B cell (primary cell): ENCODE results near the gene THRAP3. TPM values are rescaled to one million over a fixed set of nuclear protein-coding genes. Genes with fewer than 3 reads are reported as not detected.

Experiments
- ATAC-seq: fragments of 200-7000 bp; cut with Tn5 transposase; one replicate; pipeline ENCODE4 v1.10.0; 2021; ENCODE audit warnings: low read depth, mild to moderate bottlenecking, moderate number of reproducible peaks, moderate library complexity
- CTCF ChIA-PET: fragments of 350-600 bp; sonication (Branson Sonifier 250); formaldehyde crosslinking; loops from one replicate; lab custom pipeline; 2021; ENCODE audit warnings: antibody characterized with exemption, inconsistent platforms; lab: Charles Lee
- POLR2A ChIA-PET: fragments of 350-600 bp; sonication (Branson Sonifier 250); formaldehyde crosslinking; loops from one replicate; lab custom pipeline; 2021; ENCODE audit warnings: antibody characterized with exemption; lab: Charles Lee
- DNase-seq: peaks from one replicate; pipeline ENCODE4 v3.0.0; 2013
- H2AFZ ChIP-seq: 2 replicates; pipeline ENCODE4 v1.6.1; 2012; ENCODE audit warnings: mild to moderate bottlenecking, low read depth, low read length; ENCODE audit not compliant: insufficient read depth, poor library complexity, severe bottlenecking
- H3K27ac ChIP-seq, 2 donors: 1 replicate in 1 of 2; 2 replicates in 1 of 2; pipeline ENCODE4 v1.5.1; 2012 to 2013; ENCODE audit warnings: low read length in 2 of 2, mild to moderate bottlenecking in 2 of 2, moderate library complexity in 1 of 2
- H3K27me3 ChIP-seq, 4 experiments: fragments of 200-600 bp in 1 of 4; sonication (generic) in 1 of 4; replicated peaks in 1 of 4; 1 replicate in 2 of 4; 2 replicates in 2 of 4; pipeline versions ENCODE4 v1.6.1 to v1.7.0; 2013 to 2016; ENCODE audit warnings: low read length in 3 of 4, mild to moderate bottlenecking in 2 of 4, mixed read lengths in 1 of 4, moderate library complexity in 1 of 4; ENCODE audit not compliant: insufficient read depth in 4 of 4, control insufficient read depth in 3 of 4; ENCODE audit errors: control extremely low read depth in 1 of 4
- H3K36me3 ChIP-seq, 2 experiments: replicated peaks in 1 of 2; 1 replicate in 1 of 2; 2 replicates in 1 of 2; pipeline versions ENCODE4 v1.6.1 to v1.7.1; 2013; ENCODE audit warnings: low read length in 1 of 2; ENCODE audit not compliant: insufficient read depth in 2 of 2, control insufficient read depth in 1 of 2; ENCODE audit errors: control extremely low read depth in 1 of 2, extremely low read depth in 1 of 2
- H3K4me1 ChIP-seq, 2 donors: fragments of 200-600 bp in 1 of 2; sonication (generic) in 1 of 2; 1 replicate in 1 of 2; 2 replicates in 1 of 2; pipeline versions ENCODE4 v1.5.1 to v1.6.1; 2013 to 2017; ENCODE audit warnings: low read length in 2 of 2; ENCODE audit not compliant: control insufficient read depth in 2 of 2, insufficient read depth in 2 of 2
- H3K4me2 ChIP-seq: replicated peaks from 2 replicates; pipeline ENCODE3; 2012; ENCODE audit warnings: mild to moderate bottlenecking, low read depth, low read length; ENCODE audit not compliant: poor library complexity, severe bottlenecking
- H3K4me3 ChIP-seq, 5 experiments: fragments of 200-600 bp in 1 of 5; sonication (generic) in 1 of 5; 1 replicate in 3 of 5; 2 replicates in 2 of 5; pipeline versions ENCODE4 v1.5.1 to v1.7.0; 2011 to 2016; ENCODE audit warnings: low read length in 4 of 5, mild to moderate bottlenecking in 4 of 5, low read depth in 2 of 5, control low read depth in 1 of 5, moderate library complexity in 1 of 5; ENCODE audit not compliant: insufficient read depth in 1 of 5; ENCODE audit errors: control extremely low read depth in 1 of 5, extremely low read depth in 1 of 5
- H3K79me2 ChIP-seq: fragments of 200-600 bp; sonication (generic); one replicate; pipeline ENCODE4 v1.6.0; 2016; ENCODE audit warnings: low read length; ENCODE audit not compliant: control insufficient read depth, insufficient read depth
- H3K9ac ChIP-seq: fragments of 200-600 bp; sonication (generic); 2 replicates; pipeline ENCODE4 v1.6.1; 2017; ENCODE audit warnings: mild to moderate bottlenecking, low read length, moderate library complexity
- H3K9me3 ChIP-seq, 3 donors: one replicate each; pipeline versions ENCODE4 v1.6.1 to v1.7.1; 2013; ENCODE audit warnings: low read length in 2 of 3; ENCODE audit not compliant: control insufficient read depth in 2 of 3, insufficient read depth in 1 of 3; ENCODE audit errors: control extremely low read depth in 1 of 3
- H4K20me1 ChIP-seq: 2 replicates; pipeline ENCODE4 v1.6.0; 2012; ENCODE audit warnings: mild to moderate bottlenecking, low read length; ENCODE audit not compliant: insufficient read depth, control insufficient read depth, poor library complexity, severe bottlenecking
- H3K27ac Mint-ChIP-seq: one replicate; pipeline ENCODE4 v1.8.0; 2021; ENCODE audit warnings: mixed read lengths
- H3K27me3 Mint-ChIP-seq: one replicate; pipeline ENCODE4 v1.8.0; 2021; ENCODE audit warnings: mixed read lengths
- H3K4me1 Mint-ChIP-seq: one replicate; pipeline ENCODE4 v1.8.0; 2021; ENCODE audit warnings: mixed read lengths
- H3K4me3 Mint-ChIP-seq: one replicate; pipeline ENCODE4 v1.8.0; 2021; ENCODE audit warnings: mixed read lengths
- H3K9me3 Mint-ChIP-seq: one replicate; pipeline ENCODE4 v1.8.0; 2022; ENCODE audit warnings: mixed read lengths; ENCODE audit not compliant: insufficient read depth
- CTCF ChIP-seq: fragments of 200-600 bp; IDR thresholded peaks from one replicate; pipeline ENCODE4 v1.8.0; 2022; ENCODE audit warnings: antibody characterized with exemption, mild to moderate bottlenecking
- EZH2 ChIP-seq: IDR thresholded peaks from 2 replicates; pipeline ENCODE4 v1.6.1; 2012; ENCODE audit warnings: borderline replicate concordance, low read depth, mild to moderate bottlenecking, moderate library complexity, low read length; ENCODE audit not compliant: insufficient read depth, poor library complexity, severe bottlenecking
- WGBS: methylation state at CpG from one replicate; pipeline ENCODE4 v1.1.5; 2013; ENCODE audit warnings: missing lambda C conversion rate; ENCODE audit not compliant: insufficient coverage; 5-methylcytosine and 5-hydroxymethylcytosine counted together
- intact Hi-C: fragments of 100-400 bp; cut with micrococcal nuclease; formaldehyde crosslinking; loops from one replicate; pipeline ENCODE4 v1.10.0; 2022
- polyA plus RNA-seq: library from polyadenylated mRNA; depleted of rRNA; stranded (reverse); fragments of >200 nt; gene quantifications from 2 replicates; pipeline ENCODE4 v1.2.3, GENCODE V29; 2012
- total RNA-seq, 2 donors: library from RNA; stranded (reverse); fragments of 120-200 nt in 1 of 2; gene quantifications; 1 replicate in 1 of 2; 2 replicates in 1 of 2; pipeline versions ENCODE4 v1.2.3 to v1.2.4, GENCODE V29; 2013 to 2022

The THRAP3 gene
- total and polyA plus RNA-seq, 2 donors (not counting 1 experiment from before 2014, with no cell fraction given) = 64.1 to 153 TPM

- no peak for ATAC-seq
- Mint-ChIP-seq H3K27ac (no peak overlapping the region), H3K4me1 (peaks cover 17% of the 10 kb centered on the region), H3K9me3 (no peaks in the 10 kb centered on the region), H3K27me3 (no peaks in the 10 kb centered on the region), H3K4me3 (no peak overlapping the region)
- Histone ChIP-seq H3K4me2 (no peak overlapping the region), H3K36me3 (peaks cover 5 to 58% of the 10 kb centered on the region in 2 experiments), H3K27ac (no peak overlapping the region), H3K9me3 (no peaks in the 10 kb centered on the region), H3K79me2 (no peaks in the 10 kb centered on the region), H3K4me3 (no peak overlapping the region), H3K9ac (no peak overlapping the region), H2AFZ (no peak overlapping the region), H3K4me1 (peaks cover 11 to 13% of the 10 kb centered on the region in 2 donors), H3K27me3 (no peaks in the 10 kb centered on the region), H4K20me1 (peaks cover 4% of the 10 kb centered on the region)
- no peak for DNase-seq
- CTCF ChIA-PET = no interaction called here
- TF ChIP-seq EZH2 = no peak
- no peak for TF ChIP-seq CTCF
- POLR2A ChIA-PET = no interaction called here
- intact Hi-C loops = no loop called here
- 98% methylated on average over 62 of the region's 62 CpGs for WGBS
These were observed 45.6 kb upstream of the THRAP3 start for GRCh38 chr1:36178471-36179219.

GRCh38 chr1:36179220-36179600, 45.0 kb upstream of the THRAP3 start:
- H3K4me3 Mint-ChIP-seq = no peak overlapping the region
- H3K4me2 ChIP-seq = no peak overlapping the region
- peaks cover 16% of the 10 kb centered on the region for H3K4me1 Mint-ChIP-seq
- no peaks in the 10 kb centered on the region for H3K9me3 Mint-ChIP-seq
- H3K4me3 ChIP-seq = no peak overlapping the region
- H3K9me3 ChIP-seq = no peaks in the 10 kb centered on the region
- H3K79me2 ChIP-seq = no peaks in the 10 kb centered on the region
- no peaks in the 10 kb centered on the region for H3K27me3 Mint-ChIP-seq
- no peak overlapping the region for H2AFZ ChIP-seq
- WGBS = 97% methylated on average over 19 of the region's 19 CpGs
- ChIA-PET POLR2A (no interaction called here), CTCF (interaction anchor here (1.1 kb wide), 1 partner anchor 19 kb away, joined by 3 read pairs; no protein-coding TSS in a partner anchor)
- TF ChIP-seq EZH2 (no peak), CTCF (no peak)
- peaks cover 3 to 52% of the 10 kb centered on the region in 2 experiments for H3K36me3 ChIP-seq
- H3K27me3 ChIP-seq = no peaks in the 10 kb centered on the region
- no peak overlapping the region for H3K27ac ChIP-seq
- no peak overlapping the region for H3K27ac Mint-ChIP-seq
- intact Hi-C loops = no loop called here
- ATAC-seq (no peak), DNase-seq (no peak)
- peaks cover 4% of the 10 kb centered on the region for H4K20me1 ChIP-seq
- H3K9ac ChIP-seq = no peak overlapping the region
- H3K4me1 ChIP-seq = peaks cover 11 to 13% of the 10 kb centered on the region in 2 donors
